Suppressor macrophage (primary cell): Measurements from ENCODE around the gene GARIN5B.
"Not testable (repeated sequence)": the region's sequence is repeated elsewhere in the genome, so short reads cannot be mapped to it uniquely, and the experiment has no call there.

Source experiments
- DNase-seq, 4 experiments: peaks; one replicate each; pipeline ENCODE4 v3.0.0-alpha.2; 2020 to 2022
- total RNA-seq, 17 experiments: gene quantifications; one replicate each; lab custom pipeline; 2026; ENCODE audit warnings: mixed read lengths in 6 of 17, inconsistent platforms in 3 of 17; lab: John Stamatoyannopoulos, UW

GARIN5B gene
- total RNA-seq, result 0 to 0.66 (median 0) reads per million in 17 experiments

DNA sequence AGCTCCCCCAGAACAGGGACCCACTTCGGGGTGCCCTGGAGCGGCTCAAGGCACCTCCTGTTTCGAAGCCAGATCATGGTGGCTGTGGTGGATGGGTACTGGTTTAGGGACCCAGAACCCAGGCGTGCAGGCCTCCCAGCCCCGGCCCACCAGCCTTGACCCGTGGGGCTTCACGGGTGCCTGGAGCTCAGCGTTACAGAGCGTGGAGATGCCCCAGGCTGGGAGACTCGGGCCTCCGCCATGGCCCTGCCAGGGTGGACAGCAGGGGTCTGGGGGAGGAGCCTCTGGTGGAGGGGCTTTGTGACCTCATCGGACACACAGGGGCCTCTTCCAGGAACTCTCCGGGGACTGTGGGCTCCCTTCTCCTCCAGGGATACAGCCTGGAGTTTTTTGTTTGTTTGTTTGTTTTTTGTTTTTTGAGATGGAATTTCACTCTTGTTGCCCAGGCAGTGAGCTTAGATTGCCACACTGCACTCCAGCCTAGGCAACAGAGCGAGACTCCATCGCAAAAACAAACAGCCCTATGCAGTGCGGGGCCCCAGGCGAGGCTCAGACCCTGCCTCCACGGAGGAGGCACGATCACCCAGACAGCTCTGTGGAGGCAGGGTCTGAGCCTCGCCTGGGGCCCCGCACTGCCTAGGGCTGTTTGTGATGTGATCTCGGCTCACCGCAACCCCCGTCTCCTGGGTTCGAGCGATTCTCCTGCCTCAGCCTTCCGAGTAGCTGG, at the start of gene GARIN5B:
Gene GARIN5B (minus strand): TSS at position 271 of the 727 bp plus-strand sequence. CDS start 194 bp downstream, at position 77.
- DNase-seq, result no peak

DNA sequence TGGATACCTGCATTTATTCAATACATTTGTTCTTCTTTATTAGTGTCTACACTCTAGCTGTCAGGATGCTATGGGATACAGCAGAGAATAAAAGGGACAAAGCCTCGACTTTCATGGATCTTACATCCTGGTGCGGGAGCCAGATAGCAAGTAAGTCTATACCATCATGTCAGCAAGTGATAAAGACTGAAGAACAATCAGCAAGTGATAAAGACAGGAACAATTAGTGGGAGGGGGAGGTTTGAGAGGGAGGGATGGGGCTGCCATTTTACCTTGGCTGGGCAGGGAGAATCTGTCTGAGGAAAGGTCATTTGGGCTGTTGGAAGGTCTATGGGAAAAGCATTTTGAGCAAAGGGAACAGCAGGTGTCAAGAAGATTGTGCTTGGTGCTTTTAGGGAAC, 47.1 kb upstream of the GARIN5B start:
- DNase-seq, result no peak

DNA sequence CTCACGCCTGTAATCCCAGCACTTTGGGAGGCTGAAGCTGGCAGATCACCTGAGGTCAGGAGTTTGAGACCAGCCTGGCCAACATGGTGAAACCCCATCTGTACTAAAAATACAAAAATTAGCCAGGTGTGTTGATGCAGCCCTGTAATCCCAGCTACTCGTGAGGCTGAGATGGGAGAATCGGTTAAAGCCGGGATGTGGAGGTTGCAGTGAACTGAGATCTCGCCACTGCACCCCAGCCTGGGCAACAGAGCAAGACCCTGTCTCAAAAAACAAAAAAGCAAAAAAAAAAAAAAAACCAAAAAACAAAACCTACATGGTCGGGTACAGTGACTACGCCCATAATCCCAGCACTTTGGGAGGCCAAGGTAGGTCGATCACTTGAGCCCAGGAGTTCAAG, 46.1 kb upstream of the GARIN5B start:
- DNase-seq, result not testable (repeated sequence)

DNA sequence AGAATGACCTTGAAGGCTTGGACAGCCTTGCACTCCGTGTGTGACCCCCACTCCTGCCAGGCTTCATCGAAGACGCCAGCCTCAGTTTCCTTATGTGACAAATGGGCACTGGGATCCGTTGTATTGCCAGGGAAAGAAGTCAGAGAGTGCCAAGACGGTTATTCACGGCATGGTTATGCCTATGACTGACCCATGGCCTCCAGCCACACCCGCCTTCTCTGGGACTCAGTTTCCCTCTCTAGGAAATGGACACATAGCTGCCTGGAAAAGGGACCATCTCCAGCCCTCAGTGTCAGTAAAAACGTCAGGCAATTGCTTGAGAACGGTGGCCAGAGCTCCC, 45.4 kb upstream of the GARIN5B start:
- DNase-seq, result no peak

DNA sequence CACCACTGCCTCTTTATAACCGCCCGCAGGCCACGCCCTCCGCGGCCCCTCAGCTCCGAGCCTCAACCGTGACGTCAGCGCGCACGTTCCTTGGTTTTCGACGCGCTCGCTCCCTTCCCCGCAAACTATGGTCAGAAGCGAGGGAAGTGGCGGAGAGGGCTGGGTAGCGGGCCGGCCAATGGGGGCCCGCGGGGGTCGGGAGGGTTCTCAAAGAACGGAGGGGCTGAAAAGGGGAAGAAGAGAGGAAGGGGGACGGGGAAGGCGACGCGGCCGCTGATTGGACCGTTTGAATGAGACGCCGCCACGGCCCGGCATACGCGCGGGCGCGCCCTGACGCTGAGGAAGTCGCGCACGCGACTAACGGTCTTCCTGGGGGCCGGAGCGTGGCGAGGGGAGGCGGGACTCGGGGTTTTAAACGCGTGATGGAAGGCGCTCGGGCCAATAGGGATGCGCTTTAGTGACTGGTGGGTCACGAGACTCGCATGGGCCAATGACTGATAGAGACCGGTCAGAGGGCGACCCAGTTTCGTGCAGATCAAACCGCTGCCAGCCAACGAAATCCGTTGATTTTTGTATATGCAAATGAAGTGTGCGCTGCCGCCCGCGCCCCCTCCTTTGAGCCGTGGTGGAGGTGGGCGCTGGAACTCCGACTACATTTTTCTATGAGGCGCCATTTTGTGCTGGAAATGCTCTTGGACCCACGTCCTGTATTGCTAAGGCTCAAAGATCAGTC, 44.9 kb upstream of the GARIN5B start:
- DNase-seq, result peak; percentile 99 to 100 (median 100)

DNA sequence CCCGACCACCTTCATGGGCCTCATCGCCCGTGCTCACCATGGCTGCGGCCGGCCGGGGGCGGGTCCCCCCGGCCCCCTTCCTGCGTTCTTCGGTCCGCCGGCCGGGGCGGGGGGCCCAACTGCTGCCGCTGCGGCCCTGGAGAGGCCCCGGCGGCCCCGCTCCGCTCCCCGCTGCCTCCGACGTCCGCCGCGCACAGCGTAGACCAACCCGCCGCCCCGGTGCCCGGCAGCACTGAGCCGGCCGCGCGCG, 44.4 kb upstream of the GARIN5B start, which contains the start of gene UBE2S:
Gene UBE2S (minus strand): TSS at position 239 of the 250 bp plus-strand sequence. CDS start 199 bp downstream, at position 40.
- DNase-seq, result not testable (repeated sequence)

DNA sequence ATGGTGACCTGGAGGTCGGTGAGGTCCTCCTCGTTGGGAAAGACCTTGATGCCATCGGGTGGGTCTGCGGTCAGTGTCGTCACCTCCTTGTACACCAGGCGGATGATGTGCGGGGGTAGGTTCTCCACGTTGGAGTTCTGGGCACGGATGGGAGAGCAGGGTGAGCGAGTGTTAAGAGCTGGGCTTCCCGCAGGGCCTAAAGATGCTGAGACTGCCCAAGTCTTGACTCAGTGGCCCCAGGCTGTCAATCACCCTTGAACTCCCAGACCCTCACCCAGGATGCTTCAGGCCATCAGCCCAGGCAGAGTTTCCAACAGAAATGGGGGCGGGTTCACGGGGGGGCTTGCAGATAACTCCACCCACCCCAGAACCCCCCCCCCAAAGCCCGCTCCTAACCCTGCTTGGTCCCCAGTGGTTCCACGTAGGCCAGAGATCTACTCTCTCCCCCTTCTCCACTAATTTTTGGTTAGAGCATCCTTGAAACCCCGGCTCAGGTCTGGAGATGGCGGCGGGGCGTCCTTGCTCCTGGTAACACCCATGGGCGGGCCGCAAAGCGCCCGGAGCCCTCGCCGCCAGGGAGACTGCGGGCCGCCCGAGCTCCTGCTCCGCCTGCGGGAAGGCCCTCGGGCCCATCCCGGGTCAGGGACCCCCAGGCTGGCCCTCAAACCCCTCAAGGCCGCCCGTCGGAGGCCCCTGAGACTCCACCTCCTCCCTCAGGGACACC, 43.9 kb upstream of the GARIN5B start:
- DNase-seq, result peak; percentile 54 to 79 (median 60)

DNA sequence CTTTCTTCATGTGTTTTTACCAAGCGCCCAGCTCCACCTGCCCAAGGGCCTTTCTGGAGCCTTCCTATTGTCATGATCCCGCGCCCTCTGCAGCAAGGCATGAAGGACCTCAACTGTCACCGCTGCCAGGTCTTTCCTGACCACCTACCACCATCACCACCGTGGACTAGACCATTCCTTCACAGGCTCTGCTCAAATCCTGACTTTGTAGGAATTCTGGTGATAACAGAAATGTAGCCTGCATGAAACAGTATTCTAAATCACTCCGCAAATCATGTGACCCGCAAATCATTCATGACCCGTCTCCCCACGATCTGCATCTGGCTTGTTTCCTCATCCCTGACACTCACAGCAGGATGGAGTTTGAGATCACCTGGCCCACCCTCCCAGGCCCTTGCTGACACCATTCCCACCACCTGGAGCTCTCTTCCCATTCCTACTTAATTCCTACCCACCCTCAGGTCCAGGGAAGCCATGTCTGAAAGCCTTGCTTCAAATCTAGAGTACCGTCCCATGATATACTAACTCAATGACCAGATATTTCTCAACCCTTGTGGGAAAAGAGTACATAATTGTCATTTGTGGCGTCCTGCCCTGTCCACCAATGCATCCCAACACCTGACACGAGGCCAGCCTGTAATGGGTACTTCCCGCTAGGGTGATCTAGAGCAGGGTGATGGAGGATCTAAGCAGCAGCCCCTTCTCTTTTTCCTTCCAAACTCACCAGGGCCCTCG, 43.2 kb upstream of the GARIN5B start:
- DNase-seq, result no peak

DNA sequence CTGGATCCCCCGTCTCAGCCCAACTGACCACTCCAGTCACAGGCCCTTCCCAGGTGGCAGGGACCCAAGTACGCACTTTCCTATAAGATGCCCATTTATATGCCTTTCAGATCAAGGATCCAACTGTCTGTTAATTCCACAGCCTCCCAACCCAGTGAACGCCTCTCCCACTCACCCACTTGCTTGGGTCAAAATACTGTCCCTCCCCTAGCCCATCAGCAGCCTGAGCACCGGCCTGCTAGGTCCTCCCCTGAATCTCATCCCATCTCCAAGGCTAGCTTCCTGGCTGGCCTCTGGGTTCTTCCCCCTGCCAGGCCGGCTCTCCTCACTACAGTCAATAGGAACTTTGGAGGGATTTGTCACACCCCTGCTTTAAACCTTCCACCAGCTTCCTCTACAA, 42.6 kb upstream of the GARIN5B start:
- no peak for DNase-seq

DNA sequence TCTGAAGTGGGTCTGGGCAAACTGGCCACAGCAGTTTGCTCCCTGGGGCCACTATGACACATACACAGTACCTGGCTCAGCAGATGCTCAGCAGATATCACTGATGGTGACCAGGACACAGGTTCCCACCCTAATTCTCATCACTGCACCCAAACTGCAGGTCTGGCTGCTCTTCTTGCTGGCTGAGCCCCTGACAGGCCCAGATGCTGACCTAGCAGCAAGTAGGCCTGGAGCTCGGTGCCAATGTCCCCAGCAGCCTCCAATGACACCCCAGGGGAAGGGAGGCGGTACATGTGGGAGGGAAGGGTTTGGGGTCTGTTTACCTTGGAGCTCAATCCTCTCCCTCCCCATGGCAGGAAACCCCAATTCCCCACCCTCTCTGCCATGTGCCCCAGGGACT, 39.4 kb upstream of the GARIN5B start:
- no peak for DNase-seq

DNA sequence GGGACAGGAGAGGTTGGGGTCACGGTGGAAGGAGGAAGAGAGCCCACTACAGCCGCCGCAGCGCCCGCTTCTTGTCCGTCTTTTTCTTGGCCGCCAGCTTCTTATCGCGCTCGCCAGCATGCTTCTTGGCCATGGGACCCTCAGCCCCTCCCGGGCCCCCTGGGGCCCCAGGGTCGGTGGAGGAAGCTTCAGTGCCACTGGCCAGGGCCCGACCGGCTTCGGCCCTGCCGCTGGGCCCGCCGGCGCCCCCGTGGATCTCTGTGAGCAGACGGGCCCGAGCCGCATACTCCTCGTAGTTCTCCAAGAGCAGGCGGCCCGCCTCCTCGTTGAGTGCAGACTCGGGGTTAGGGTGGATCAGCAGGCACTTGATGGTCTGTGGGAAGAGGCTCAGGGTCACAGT, 38.3 kb upstream of the GARIN5B start:
- DNase-seq, result not testable (repeated sequence)

DNA sequence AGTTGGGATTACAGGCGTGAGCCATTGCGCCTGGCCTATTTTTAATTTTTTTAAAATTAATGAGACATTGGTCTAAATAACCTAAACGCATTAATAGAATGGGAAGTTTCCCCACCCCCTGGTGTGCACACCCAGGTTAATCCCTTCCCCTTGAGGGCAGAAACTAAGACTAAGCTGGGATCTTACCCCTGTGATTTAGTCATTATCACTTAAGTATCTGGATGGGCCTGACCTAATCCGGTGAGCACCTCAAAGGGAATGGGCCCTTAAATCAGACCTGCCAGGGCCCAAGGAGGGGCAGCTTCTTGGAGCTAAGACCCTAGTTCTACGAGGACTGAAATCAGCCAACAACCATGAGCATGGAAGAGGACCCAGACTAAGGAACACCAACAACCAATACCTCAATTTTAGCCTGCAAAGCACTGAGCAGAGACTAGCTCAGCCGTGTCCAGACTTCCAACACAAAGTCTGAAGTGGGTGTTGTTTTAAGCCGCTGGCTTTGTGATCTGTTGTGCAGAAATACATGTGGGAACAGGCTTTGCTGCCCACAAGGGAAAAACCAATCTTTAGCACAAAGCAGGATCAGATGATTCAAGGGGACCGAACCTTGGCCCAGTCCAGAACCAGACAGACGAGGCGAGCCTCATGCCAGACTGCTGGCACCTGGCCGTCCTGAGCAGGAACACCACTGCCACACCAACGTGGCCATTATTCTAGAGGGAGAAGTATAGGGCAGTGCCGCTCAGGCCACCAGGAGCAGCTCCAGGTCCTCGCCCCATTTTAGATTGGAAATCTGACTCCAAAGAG, 37.4 kb upstream of the GARIN5B start:
- no peak for DNase-seq

DNA sequence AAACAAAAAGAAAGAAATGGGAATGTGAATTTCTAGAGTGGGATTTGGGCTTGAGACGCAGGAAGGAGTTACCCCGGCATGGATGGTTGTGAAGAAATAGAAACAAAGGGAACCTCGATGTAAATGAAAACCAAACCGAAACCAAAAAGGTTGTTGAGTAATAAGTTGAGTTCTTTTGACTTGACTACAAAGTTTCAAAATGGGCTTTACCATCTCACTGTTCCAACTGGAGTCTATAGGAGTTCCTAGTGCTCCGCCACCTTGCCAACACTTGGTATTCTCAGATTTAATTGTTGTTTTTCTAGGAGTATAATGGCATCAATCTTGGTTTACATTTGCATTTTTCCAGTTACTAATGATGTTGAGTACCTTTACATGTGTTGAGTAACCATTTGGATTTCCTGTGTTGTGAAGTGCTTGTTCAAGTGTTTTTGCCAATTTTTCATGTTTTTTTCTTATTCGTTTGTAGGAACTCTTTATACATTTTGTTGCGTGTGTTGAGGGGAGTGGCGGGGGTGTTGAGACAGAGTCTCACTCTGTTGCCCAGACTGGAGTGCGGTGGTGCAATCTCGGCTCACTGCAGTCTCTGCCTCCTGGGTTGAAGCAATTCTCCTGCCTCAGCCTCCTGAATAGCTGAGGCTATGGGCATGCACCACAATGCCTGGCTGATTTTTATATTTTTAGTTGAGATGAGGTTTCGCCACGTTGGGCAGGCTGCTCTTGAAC, 35.3 kb upstream of the GARIN5B start:
- DNase-seq, result peak in 3 of 4 experiments; percentile 46 to 58 (median 51)

DNA sequence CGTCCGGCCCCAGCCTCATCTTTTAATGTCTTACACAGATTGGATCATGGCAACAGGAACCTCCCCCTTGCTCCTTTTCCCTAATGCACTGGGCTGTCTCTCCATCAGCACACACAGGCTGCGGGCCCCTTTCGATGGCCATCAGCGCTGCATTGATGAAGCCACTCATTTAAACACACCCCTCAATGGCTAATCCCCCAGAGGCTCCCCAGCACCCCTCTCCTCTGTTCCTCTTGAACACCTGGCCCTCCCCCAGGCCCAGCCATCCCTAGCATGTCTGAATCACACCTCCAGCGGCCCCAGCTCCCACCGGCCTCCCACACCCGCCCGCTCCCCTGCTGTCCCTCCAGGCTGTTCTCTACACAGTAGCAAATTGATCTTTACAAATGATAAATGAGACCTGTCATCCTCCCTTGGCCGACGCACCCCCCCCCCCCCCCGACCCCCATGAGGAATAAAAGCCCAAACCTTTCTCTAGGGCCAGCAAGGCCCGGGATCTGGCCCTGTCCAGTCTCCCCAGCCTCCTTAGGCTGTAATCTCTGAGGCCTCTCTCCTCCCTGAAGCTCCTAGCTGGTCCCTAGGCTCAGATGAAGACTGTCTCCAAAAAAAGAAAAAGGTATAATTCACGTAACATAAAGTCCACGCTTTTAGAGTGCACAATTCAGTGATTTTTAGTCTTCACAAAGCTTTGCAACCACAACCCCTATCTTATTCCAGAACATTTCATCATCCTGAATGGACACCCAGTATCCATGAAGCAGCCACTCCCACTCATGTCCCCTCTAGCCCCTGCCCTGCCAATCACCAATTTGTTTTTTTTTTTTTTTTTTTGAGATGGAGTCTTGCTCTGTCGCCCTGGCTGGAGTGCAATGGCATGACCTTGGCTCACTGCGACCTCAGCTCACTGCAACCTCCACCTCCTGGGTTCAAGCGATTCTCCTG, 30.0 kb upstream of the GARIN5B start:
- DNase-seq, result no peak

DNA sequence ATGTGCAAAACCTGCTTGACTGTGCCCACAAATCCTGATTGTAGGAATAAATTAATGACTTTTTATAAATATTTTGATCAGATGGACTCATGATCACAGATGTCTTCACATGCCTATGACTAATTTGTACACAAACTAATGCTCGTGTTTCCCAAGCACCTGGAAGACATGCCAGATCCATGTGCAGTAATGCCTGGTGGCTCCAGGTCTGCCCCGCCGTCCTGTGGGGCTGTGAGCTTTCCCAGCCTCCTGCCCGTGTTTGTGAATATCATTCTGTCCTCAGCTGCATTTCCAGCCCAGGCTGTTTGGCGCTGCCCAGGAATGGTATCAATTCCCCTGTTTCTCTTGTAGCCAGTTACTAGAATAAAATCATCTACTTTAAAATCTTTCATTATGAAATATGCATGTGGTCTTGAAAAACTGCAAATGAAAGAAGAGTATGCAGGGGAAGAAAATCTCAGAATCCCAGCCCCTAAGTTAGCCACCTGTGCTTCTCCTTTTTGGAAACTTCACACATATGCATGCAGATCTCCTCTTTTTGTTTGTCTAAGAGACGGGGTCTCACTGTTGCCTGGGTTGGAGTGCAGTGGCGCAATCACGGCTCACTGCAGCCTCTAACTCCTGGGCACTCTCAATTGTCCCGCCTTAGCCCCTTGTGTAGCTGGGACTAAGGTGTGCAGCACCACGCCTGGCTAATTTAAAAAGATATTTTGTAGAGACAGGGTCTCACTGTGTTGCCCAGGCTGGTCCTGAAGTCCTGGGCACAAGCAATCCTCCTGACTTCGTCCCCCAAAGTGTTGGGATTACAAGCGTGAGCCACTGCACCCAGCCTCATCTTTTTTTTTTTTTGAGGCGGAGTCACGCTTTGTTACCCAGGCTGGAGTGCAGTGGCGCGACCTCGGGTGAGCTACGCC, 28.9 kb upstream of the GARIN5B start:
- DNase-seq, result no peak

DNA sequence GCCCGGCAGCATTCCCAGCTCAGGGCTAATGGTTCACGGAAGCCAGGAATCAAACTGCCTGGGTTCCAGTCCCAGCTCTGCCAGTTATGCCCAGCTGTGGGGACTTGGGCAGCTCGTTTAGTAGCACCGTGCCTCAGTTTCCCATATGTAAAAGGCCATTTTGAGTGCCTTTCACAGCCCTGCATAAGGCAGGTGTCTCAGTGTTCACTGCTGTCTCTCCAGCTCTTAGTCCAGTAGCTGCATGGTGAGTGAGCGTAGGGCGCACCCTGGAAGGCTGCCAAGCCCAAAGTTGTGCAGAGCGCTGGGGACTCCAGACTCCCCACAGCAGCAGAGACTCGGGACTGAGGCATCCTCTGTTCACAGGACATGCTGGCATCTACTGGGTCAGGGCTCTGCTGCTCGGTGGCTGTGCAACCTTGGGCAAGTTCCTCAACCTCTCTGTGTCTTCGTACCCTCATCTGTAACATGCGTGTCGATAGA, 28.2 kb upstream of the GARIN5B start:
- DNase-seq, result no peak

DNA sequence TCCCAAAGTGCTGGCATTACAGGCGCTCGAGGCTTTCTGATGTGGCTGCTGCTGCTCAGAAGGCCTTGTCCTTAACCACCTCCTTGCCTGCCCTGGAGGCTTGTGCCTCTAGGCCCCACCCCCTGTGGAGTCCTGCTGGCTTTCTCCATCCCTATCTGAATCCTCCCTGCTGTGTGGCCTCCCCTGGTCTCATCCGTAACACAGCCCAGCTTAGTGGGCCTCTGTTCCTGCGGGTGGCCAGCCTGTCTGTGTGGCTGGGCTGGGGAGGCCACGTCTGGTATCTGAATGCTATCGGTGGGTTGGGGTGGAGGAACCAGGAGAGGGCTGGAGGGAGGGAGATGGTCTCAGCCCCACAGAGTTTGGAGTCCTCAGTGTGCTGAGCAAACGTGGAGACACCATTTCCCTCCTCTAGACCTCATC, 27.4 kb upstream of the GARIN5B start:
- DNase-seq, result no peak

DNA sequence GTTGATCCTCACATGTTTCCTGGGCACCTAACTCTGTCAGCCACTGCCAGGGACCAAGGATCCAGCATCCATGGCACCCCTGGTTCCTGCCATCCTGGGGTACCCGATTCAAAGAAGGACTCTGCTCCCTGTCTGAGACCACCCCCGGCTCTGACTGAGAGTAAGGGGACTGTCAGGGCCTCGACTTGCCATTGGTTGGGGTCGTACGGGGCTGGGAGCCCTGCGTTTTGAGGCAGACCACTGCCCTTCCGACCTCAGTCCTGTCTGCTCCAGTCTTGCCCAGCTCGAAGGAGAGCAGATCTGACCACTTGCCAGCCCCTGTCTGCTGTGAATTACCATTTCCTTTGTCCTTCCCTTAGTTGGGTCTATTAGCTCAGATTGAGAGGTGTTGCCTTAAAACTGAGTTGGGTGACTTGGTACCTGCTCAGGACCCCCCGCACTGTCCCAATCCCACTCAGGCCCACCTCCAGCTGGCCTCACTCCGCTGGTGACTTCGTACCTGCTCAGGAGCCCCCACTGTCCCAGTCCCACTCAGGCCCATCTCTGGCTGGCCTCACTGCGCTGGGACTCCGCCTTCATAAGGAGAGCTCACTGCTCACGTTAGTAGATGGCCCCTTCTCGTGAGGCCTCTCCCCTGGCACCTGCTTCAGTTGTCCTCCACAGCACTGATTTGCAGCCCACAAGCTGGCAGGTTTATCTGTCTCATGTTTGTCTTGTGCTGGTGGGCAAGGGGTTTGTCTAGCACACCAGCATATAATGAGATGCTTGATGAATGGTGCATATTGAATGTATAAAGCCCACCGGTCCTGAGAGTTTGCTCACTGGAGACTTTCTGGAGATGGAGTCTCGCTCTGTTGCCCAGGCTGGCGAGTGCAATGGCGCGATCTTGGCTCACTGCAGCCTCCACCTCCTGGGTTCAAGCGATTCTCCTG, 26.6 kb upstream of the GARIN5B start:
- DNase-seq, result no peak
